ENCODE results near the gene SFT2D3. TPM values are rescaled to one million over a fixed set of nuclear protein-coding genes. Genes with fewer than 3 reads are reported as not detected.
A peak's percentile ranks its signal among the peaks of the same experiment; 100 is the strongest.

Gene SFT2D3
- total RNA-seq, 2 donors from 2014 or later = 3.7 to 4.7 TPM

- H3K27me3 Mint-ChIP-seq (ENCODE audit: low read depth) = peaks cover 25% of the 10 kb centered on the region
- ATAC-seq (replicated peaks in 1 of 2) (no peak), DNase-seq (no peak)
- no peaks in the 10 kb centered on the region for H3K4me1 Mint-ChIP-seq (ENCODE audit: low read depth)
- peak overlapping the region in 1 of 2 donors; percentile 42 for H3K4me3 Mint-ChIP-seq
- no peaks in the 10 kb centered on the region for H3K9me3 Mint-ChIP-seq
- no peaks in the 10 kb centered on the region for H3K36me3 Mint-ChIP-seq (ENCODE audit: insufficient read depth in 2 of 2)
- H3K27ac Mint-ChIP-seq = no peak overlapping the region
These were observed 20.0 kb upstream of the SFT2D3 start for GRCh38 chr2:127681288-127681804.

GRCh38 chr2:127681976-127682857 is 19.1 kb upstream of the SFT2D3 start:
- H3K9me3 Mint-ChIP-seq = no peaks in the 10 kb centered on the region
- peak overlapping the region in 1 of 2 donors; percentile 24 for H3K4me3 Mint-ChIP-seq
- ATAC-seq (replicated peaks in 1 of 2) (no peak), DNase-seq (no peak)
- H3K36me3 Mint-ChIP-seq (ENCODE audit: insufficient read depth in 2 of 2) = no peaks in the 10 kb centered on the region
- no peaks in the 10 kb centered on the region for H3K4me1 Mint-ChIP-seq (ENCODE audit: low read depth)
- H3K27ac Mint-ChIP-seq = no peak overlapping the region
- H3K27me3 Mint-ChIP-seq (ENCODE audit: low read depth) = peaks cover 20% of the 10 kb centered on the region

- no peaks in the 10 kb centered on the region for H3K9me3 Mint-ChIP-seq
- ATAC-seq (replicated peaks in 1 of 2) (no peak), DNase-seq (no peak)
- H3K4me3 Mint-ChIP-seq = no peak overlapping the region
- peaks cover 12% of the 10 kb centered on the region for H3K27me3 Mint-ChIP-seq (ENCODE audit: low read depth)
- no peak overlapping the region for H3K27ac Mint-ChIP-seq
- no peaks in the 10 kb centered on the region for H3K4me1 Mint-ChIP-seq (ENCODE audit: low read depth)
- no peaks in the 10 kb centered on the region for H3K36me3 Mint-ChIP-seq (ENCODE audit: insufficient read depth in 2 of 2)
These were observed 18.2 kb upstream of the SFT2D3 start for GRCh38 chr2:127683056-127683455.

- ATAC-seq (replicated peaks in 1 of 2) = no peak
- Mint-ChIP-seq H3K4me1 (ENCODE audit: low read depth) (no peaks in the 10 kb centered on the region), H3K4me3 (no peak overlapping the region), H3K9me3 (peaks cover 2% of the 10 kb centered on the region in 2 donors), H3K27ac (no peak overlapping the region), H3K36me3 (ENCODE audit: insufficient read depth in 2 of 2) (peaks cover 1 to 2% of the 10 kb centered on the region in 2 donors), H3K27me3 (ENCODE audit: low read depth) (peaks cover 5% of the 10 kb centered on the region)
- DNase-seq = no peak
These were observed 17.5 kb upstream of the SFT2D3 start for GRCh38 chr2:127683757-127684156.

GRCh38 chr2:127685410-127686080 is 15.8 kb upstream of the SFT2D3 start:
- Mint-ChIP-seq H3K36me3 (ENCODE audit: insufficient read depth in 2 of 2) (peaks cover 3 to 4% of the 10 kb centered on the region in 2 donors), H3K9me3 (peaks cover 4 to 5% of the 10 kb centered on the region in 2 donors), H3K4me1 (ENCODE audit: low read depth) (no peaks in the 10 kb centered on the region), H3K4me3 (no peak overlapping the region), H3K27ac (no peak overlapping the region), H3K27me3 (ENCODE audit: low read depth) (peaks cover 4% of the 10 kb centered on the region)
- ATAC-seq (replicated peaks in 1 of 2) = no peak
- no peak for DNase-seq

- DNase-seq (no peak), ATAC-seq (replicated peaks in 1 of 2) (no peak)
- peaks cover 14 to 15% of the 10 kb centered on the region in 2 donors for H3K9me3 Mint-ChIP-seq
- peaks cover 10 to 16% of the 10 kb centered on the region in 2 donors for H3K36me3 Mint-ChIP-seq (ENCODE audit: insufficient read depth in 2 of 2)
- H3K27ac Mint-ChIP-seq = no peak overlapping the region
- H3K4me1 Mint-ChIP-seq (ENCODE audit: low read depth) = no peaks in the 10 kb centered on the region
- H3K4me3 Mint-ChIP-seq = no peak overlapping the region
- peaks cover 4% of the 10 kb centered on the region for H3K27me3 Mint-ChIP-seq (ENCODE audit: low read depth)
These were observed 12.9 kb upstream of the SFT2D3 start for GRCh38 chr2:127688405-127688804.

GRCh38 chr2:127690696-127691095 is 10.6 kb upstream of the SFT2D3 start:
- ATAC-seq (replicated peaks in 1 of 2) (no peak), DNase-seq (no peak)
- Mint-ChIP-seq H3K4me1 (ENCODE audit: low read depth) (no peaks in the 10 kb centered on the region), H3K4me3 (no peak overlapping the region), H3K27me3 (ENCODE audit: low read depth) (peaks cover 4% of the 10 kb centered on the region), H3K9me3 (peaks cover 14 to 15% of the 10 kb centered on the region in 2 donors), H3K36me3 (ENCODE audit: insufficient read depth in 2 of 2) (peaks cover 10 to 16% of the 10 kb centered on the region in 2 donors), H3K27ac (no peak overlapping the region)

GRCh38 chr2:127694986-127695385 is 6.3 kb upstream of the SFT2D3 start:
- ATAC-seq (replicated peaks in 1 of 2) = no peak
- no peak overlapping the region for H3K4me3 Mint-ChIP-seq
- peaks cover 6 to 13% of the 10 kb centered on the region in 2 donors for H3K36me3 Mint-ChIP-seq (ENCODE audit: insufficient read depth in 2 of 2)

GRCh38 chr2:127695491-127696472 is 5.5 kb upstream of the SFT2D3 start:
- Mint-ChIP-seq H3K27ac (no peak overlapping the region), H3K9me3 (peaks cover 9 to 11% of the 10 kb centered on the region in 2 donors), H3K36me3 (ENCODE audit: insufficient read depth in 2 of 2) (peaks cover 6 to 13% of the 10 kb centered on the region in 2 donors), H3K27me3 (ENCODE audit: low read depth) (no peaks in the 10 kb centered on the region), H3K4me3 (no peak overlapping the region), H3K4me1 (ENCODE audit: low read depth) (peaks cover 9% of the 10 kb centered on the region)
- ATAC-seq (replicated peaks in 1 of 2) (peak; percentile 66 to 71), DNase-seq (peak; percentile 51 to 66)

More at GRCh38 chr2:127694986-127695385, 6.3 kb upstream of the SFT2D3 start:
- DNase-seq = no peak
- Mint-ChIP-seq H3K4me1 (ENCODE audit: low read depth) (peaks cover under 1% of the 10 kb centered on the region), H3K9me3 (peaks cover 9 to 11% of the 10 kb centered on the region in 2 donors), H3K27me3 (ENCODE audit: low read depth) (no peaks in the 10 kb centered on the region), H3K27ac (no peak overlapping the region)

GRCh38 chr2:127697482-127698180 is 3.7 kb upstream of the SFT2D3 start:
- Mint-ChIP-seq H3K27me3 (ENCODE audit: low read depth) (no peaks in the 10 kb centered on the region), H3K27ac (no peak overlapping the region), H3K4me3 (no peak overlapping the region), H3K36me3 (ENCODE audit: insufficient read depth in 2 of 2) (peaks cover 0 to 3% of the 10 kb centered on the region in 2 donors), H3K4me1 (ENCODE audit: low read depth) (peaks cover 18% of the 10 kb centered on the region), H3K9me3 (no peaks in the 10 kb centered on the region)
- DNase-seq (no peak), ATAC-seq (replicated peaks in 1 of 2) (no peak)

- no peak overlapping the region for H3K4me3 Mint-ChIP-seq
- H3K36me3 Mint-ChIP-seq (ENCODE audit: insufficient read depth in 2 of 2) = peaks cover 0 to 4% of the 10 kb centered on the region in 2 donors
- no peak for DNase-seq
- no peak for ATAC-seq (replicated peaks in 1 of 2)
- no peak overlapping the region for H3K27ac Mint-ChIP-seq
- H3K4me1 Mint-ChIP-seq (ENCODE audit: low read depth) = peaks cover 28% of the 10 kb centered on the region
- no peaks in the 10 kb centered on the region for H3K9me3 Mint-ChIP-seq
- H3K27me3 Mint-ChIP-seq (ENCODE audit: low read depth) = no peaks in the 10 kb centered on the region
These were observed 2.5 kb upstream of the SFT2D3 start for GRCh38 chr2:127698553-127699355.

Data from activated T-cell treated with anti-CD3 and anti-CD28 coated beads, Interleukin-2, amount 50 U/mL, for 72 hours (primary cell).